H1 (cell line): ENCODE measurements around the gene DGKI. TPM values are rescaled to one million over a fixed set of nuclear protein-coding genes. Genes with fewer than 3 reads are reported as not detected.

Experiments used
- EGR1 ChIP-seq: IDR thresholded peaks from 2 replicates; pipeline ENCODE4 v1.6.1; 2011; ENCODE audit warnings: low read depth, low read length, borderline replicate concordance
- EP300 ChIP-seq, 2 experiments: IDR thresholded peaks; 1 replicate in 1 of 2; 2 replicates in 1 of 2; pipeline ENCODE4 v1.6.1; 2011 to 2012; ENCODE audit warnings: low read depth in 2 of 2, low read length in 2 of 2, mild to moderate bottlenecking in 2 of 2, borderline replicate concordance in 1 of 2, inconsistent platforms in 1 of 2, moderate library complexity in 1 of 2
- JUN ChIP-seq: IDR thresholded peaks from 2 replicates; pipeline ENCODE4 v1.6.1; 2011; ENCODE audit warnings: low read depth, mild to moderate bottlenecking, improper control_type of control experiment, low read length
- TAF7 ChIP-seq: optimal IDR thresholded peaks from 2 replicates; pipeline ENCODE3; 2011; ENCODE audit warnings: low read depth, mild to moderate bottlenecking, inconsistent platforms, low read length, moderate library complexity, borderline replicate concordance
- polyA plus RNA-seq, 7 experiments: library from polyadenylated mRNA; depleted of rRNA in 3 of 7; stranded (reverse) in 5 of 7; unstranded in 2 of 7; fragments of >200 nt in 5 of 7; fragments of 200-250 nt in 2 of 7; gene quantifications; 1 replicate in 5 of 7; 2 replicates in 1 of 7; 4 replicates in 1 of 7; pipeline versions ENCODE4 v1.2.1 to v1.2.3, GENCODE V29; 2011 to 2013; ENCODE audit warnings: missing spikeins in 2 of 7, mixed read lengths in 2 of 7
- total RNA-seq: library from RNA; stranded (reverse); fragmentation: NEBNext Ultra II Directional; extraction: Animal tissue kit (Norgen Biotek cat#: 25700); gene quantifications from 2 replicates; pipeline ENCODE4 v1.2.1, GENCODE V29; 2021
- TF ChIP-seq, protein P1 (sequence below), 3 experiments: IDR thresholded peaks; 1 replicate in 2 of 3; 2 replicates in 1 of 3; pipeline versions ENCODE4 v1.5.1 to v1.6.1; 2011; ENCODE audit warnings: low read length in 3 of 3, mild to moderate bottlenecking in 3 of 3, inconsistent platforms in 2 of 3, low read depth in 1 of 3, moderate library complexity in 1 of 3; ENCODE audit not compliant: insufficient read depth in 1 of 3; ENCODE audit errors: control extremely low read depth in 1 of 3

Gene DGKI
- total and polyA plus RNA-seq, 2 of the 8 experiments (the other 6 are each of a cell fraction or from before 2014, with no cell fraction given): 0.20 to 0.71 TPM

DNA sequence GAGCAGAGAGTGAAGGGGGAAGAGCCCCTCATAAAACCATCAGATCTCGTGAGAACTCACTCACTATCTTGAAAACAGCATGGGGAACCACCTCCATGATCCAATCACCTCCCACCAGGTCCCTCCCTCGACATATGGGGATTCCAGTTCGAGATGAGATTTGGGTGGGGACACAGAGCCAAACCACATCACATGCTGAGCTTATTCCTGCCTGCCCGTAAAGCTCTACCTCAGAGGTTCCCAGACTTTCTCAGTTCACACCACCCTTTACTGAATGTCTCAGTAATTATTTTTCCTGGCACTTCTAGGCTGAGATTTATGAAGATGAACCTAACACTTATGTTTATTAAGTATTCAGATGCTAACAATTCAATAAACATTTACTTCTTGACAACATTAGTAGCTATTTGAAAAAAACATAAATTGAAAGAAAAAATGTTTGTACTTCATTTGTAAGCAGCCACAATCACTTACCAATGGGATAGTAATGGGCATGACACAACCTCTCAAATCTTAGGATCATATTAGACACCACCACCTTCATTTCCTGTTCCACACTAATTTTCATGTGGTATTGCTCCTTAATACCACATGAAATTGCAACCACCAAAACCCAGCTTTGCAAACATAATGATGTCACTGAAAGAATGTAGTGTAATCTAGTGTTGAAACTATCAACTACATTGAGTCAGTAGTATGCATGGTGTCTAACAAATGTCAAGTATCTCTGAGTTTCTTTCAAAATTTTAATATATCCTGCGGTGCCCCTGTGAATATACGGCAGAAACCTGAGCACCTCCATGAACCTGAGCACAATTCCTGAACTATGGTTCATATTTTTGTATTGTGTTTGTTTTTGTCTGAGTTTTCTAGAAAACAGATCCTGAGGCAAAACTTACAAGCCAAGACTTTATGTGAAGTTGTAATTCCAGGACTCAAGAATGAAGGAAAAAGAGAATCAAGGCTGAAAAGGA, 4.5 kb upstream of the DGKI start (continued):
- TF ChIP-seq, protein P1, sequence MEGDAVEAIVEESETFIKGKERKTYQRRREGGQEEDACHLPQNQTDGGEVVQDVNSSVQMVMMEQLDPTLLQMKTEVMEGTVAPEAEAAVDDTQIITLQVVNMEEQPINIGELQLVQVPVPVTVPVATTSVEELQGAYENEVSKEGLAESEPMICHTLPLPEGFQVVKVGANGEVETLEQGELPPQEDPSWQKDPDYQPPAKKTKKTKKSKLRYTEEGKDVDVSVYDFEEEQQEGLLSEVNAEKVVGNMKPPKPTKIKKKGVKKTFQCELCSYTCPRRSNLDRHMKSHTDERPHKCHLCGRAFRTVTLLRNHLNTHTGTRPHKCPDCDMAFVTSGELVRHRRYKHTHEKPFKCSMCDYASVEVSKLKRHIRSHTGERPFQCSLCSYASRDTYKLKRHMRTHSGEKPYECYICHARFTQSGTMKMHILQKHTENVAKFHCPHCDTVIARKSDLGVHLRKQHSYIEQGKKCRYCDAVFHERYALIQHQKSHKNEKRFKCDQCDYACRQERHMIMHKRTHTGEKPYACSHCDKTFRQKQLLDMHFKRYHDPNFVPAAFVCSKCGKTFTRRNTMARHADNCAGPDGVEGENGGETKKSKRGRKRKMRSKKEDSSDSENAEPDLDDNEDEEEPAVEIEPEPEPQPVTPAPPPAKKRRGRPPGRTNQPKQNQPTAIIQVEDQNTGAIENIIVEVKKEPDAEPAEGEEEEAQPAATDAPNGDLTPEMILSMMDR (IDR thresholded peaks at IDR 0.05; ENCODE audit: control extremely low read depth in 1 of 3, insufficient read depth in 1 of 3, low read depth in 1 of 3, low read length in 3 of 3): no peak
- TF ChIP-seq JUN: no peak
- no peak for TF ChIP-seq TAF7
- TF ChIP-seq EGR1: no peak
- no peak for TF ChIP-seq EP300 (IDR thresholded peaks at IDR 0.05; ENCODE audit: borderline replicate concordance in 1 of 2, low read depth in 2 of 2, low read length in 2 of 2)
